Stimulated activated CD8-positive, alpha-beta memory T cell treated with anti-CD3 and anti-CD28 coated beads, Interleukin-12 subunit alpha, Interleukin-12 subunit beta, amount 100 ng/mL, for 4 hours (primary cell): ENCODE results near the gene TMCC2.
"Not testable (repeated sequence)": the region's sequence is repeated elsewhere in the genome, so short reads cannot be mapped to it uniquely, and the experiment has no call there.

Experiments
- DNase-seq: peaks from one replicate; pipeline ENCODE4 v3.0.0-alpha.2; 2020; ENCODE audit warnings: low read depth

Gene TMCC2

DNA sequence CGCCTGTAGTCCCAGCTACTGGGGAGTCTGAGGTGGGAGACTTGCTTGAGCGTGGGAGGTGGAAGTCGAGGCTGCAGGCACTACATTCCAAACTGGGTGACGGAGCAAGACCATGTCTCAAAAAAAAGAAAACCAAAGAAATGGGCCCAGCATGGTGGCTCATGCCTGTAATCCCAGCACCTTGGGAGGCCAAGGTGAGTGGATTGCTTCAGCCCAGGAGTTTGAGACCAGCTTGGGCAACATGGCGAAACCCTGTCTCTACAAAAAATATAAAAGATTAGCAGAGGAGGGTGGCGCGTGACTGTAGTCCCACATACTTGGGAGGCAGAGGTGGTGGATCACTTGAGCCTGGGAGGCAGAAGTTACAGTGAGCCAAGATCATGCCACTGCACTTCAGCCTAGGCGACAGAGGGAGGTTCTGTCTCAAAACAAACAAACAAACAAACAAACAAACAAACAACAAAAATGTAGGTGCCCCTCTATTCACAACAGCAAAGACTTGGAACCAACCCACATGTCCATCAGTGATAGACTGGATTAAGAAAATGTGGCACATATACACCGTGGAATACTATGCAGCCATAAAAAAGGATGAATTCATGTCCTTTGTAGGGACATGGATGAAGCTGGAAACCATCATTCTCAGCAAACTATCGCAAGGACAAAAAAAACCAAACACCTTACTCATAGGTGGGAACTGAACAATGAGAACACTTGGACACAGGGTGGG is 53.1 kb downstream of the TMCC2 start:
- not testable (repeated sequence) for DNase-seq

DNA sequence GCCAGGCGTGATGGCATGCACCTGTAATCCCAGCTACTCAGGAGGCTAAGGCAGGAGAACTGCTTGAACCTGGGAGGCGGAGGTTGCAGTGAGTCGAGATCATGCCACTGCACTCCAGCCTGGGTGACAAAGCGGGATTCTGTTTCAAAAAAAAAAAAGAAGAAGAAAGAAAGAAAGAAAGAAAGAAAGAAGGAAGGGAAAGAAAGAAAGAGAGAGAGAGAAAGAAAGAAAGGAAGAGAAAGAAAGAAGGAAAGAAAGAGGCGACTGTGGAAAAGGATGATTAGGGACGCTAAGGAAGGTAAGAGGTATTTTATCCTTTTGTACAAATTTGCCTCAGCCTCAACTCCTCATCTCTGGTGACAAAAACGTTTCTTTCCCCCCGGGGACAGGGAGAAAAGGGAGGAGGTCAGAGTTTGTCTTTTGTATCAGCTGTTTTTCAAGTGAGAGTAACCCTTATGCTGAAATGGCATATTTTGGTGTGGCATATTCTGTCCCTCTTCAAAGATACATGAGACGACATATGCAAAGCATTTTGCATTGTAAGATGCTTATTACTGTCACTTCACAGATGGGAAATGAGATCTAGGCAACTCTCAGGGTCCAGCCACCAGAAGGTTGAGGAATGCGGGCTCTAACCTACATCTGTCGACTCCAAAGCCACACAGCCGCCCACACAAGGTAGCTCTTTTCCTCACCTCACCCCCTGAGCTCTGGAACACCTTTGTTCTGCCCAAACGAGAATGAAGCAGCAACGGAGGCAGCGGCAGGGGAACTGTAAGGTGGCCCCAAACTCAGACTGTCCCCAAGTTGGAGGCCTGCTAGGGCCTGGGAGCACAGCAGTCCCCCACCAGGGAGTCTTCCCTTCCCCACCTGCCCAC is 55.8 kb downstream of the TMCC2 start:
- DNase-seq, result no peak

GRCh38 chr1:205284420-205285144 is 56.8 kb downstream of the TMCC2 start:
- peak; percentile 80 for DNase-seq

- peak; percentile 31 for DNase-seq
Measured at GRCh38 chr1:205285381-205286101, 57.8 kb downstream of the TMCC2 start.

GRCh38 chr1:205286335-205286950 is 58.7 kb downstream of the TMCC2 start:
- peak; percentile 37 for DNase-seq

DNA sequence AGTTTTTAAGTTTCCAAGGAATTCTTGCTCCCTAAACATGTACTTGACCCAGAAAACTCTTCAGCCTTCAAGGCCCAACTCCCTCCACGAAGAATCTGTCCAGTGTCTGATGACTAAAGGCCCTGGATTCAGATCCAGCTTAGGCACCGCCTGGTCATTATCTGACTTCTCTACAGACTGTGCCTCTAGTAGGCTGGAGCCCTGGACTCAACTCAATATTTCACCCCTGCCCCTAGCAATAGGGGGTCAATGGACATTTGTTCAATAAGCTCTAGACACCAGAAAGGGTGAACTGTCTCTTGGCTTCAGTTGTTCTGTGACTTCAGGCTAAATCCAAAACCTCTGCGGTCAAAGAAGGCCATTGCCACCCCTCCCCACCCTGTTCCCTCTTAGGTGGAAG is 59.3 kb downstream of the TMCC2 start:
- no peak for DNase-seq

DNA sequence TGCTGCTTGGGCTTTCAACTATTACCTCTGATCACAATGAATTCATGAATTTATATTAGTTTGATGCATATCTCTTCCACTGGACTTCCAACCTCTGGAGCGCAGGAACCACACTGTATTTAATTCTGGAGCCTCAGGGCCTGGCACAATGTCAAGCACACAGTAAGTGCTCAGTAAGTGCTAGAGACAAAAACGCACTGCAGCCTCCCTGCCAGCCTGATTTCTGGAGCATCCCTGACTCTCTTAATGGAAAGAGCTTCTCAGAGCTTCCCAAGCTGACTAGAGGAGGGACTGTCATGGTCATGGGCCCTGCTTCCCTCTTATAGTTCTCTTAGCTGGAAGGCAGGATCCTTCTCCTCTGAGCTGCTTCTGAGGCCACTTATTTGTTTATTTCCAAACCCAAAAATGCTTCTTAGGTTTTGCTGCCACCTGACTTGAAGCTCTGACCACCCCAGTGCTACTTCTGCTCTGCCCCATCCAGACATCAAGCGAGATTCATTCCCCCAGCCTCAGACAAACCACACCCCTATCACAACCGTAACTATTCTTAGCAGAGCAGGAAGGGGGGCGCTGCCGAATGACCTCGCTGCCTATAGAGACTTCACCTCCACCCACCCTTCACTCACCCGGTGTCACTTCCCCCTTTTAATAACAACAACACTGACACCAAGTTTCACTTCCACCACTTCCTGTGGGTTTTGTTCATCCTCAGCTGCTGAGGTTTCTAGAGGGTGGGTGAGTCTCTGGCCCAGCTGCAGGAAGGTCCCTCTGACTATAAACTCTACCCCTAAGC is 60.2 kb downstream of the TMCC2 start:
- DNase-seq, result peak; percentile 68

GRCh38 chr1:205291596-205291995 is 63.9 kb downstream of the TMCC2 start:
- no peak for DNase-seq

GRCh38 chr1:205293350-205294074 is 65.8 kb downstream of the TMCC2 start:
- DNase-seq, result no peak

- no peak for DNase-seq
Measured at GRCh38 chr1:205294175-205294917, 66.6 kb downstream of the TMCC2 start.

DNA sequence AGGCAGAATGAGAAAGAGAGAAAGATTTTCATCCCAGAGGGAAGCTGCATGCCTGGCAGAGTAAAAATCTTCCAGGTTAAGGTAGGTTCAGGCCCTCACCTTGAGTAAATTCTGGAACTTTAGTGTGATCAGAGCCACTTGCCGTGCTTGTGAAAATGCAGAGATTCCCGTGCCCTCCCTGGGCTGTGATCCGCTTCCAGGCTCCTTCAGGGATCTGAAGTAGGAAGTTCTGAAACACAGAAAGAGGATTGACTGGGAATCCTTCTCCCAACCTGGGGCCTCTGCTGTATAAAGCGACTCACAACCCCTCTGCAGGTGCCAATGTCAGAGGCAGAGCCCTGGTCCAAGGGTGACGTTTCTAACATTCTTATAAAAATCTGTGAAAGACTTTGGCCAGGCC is 67.2 kb downstream of the TMCC2 start:
- no peak for DNase-seq

GRCh38 chr1:205296154-205296553 is 68.4 kb downstream of the TMCC2 start:
- no peak for DNase-seq

GRCh38 chr1:205297546-205298177 is 69.9 kb downstream of the TMCC2 start:
- DNase-seq, result not testable (repeated sequence)

GRCh38 chr1:205298191-205298994 is 70.6 kb downstream of the TMCC2 start:
- DNase-seq, result no peak

GRCh38 chr1:205300149-205300548 is 72.4 kb downstream of the TMCC2 start:
- DNase-seq, result no peak

DNA sequence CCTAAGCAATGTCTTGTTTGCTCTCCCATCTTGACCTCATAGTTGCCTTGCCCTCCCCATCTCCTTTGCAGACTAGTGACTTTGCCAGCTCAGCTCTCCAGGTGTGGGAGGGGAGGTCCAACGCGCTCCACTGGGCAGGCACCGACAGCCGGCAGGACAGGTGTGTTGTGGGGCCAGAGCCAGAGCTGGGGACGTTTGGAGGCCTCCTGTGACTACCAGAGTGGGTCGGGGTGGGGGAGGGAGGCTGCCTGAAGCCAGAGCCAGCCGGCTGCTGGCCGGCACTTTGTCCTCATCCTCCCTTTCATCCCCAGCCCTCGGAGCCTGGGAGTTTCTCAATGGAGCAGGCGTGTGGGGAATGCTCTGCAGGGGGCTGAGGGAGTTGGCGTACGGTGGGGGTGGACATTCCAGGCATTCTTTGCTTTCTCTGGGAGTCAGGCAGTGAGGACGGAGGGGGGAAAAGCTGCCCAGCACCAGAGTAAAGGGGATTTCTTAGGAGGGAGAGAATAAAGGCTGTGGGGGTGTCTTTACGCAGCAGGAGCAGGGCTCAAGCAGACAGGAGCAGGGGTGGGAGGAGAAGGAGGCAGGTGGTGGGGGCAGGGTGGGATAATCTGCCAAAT is 73.6 kb downstream of the TMCC2 start:
- no peak for DNase-seq

DNA sequence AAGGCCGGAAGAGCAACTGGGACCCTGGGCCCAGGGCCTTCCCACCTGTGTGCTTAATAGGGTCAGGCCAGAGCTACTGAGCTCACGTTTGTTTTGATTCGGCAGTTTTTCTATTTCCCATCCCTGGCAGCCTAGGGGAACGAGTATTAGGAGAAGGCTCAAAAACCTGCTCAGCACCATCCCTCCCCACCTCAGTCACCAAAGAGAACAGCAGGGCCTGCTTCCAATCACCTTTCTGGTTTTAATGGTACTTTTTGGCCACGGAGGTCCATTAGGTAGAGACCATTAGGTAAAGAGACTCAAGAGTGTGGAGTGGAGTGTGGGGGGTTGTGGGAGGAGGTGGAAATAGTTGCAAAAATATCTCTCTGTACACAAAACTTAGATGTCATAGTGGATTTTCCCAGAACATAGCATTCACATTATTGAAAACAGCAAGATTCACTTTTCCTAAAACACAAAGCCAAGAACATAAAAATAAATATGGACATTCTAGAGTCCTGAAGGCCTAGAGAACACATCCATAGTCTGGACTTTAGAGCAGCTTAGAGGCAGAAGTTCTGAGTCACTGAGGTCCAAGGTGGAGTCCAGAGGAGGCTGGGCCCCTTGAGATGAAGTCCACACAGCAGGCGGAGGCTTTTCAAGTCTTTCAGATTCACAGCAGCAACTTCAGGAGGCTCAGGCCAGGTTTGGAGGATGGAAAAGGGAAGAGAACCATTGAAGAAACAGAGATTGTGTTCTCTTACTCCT is 74.3 kb downstream of the TMCC2 start:
- no peak for DNase-seq
